Kidney glomerular epithelial cell (primary cell): ENCODE data around the gene FGFBP1.

Experiments used
- DNase-seq: peaks from one replicate; lab custom pipeline; 2025; lab: John Stamatoyannopoulos, UW

FGFBP1 gene

DNA sequence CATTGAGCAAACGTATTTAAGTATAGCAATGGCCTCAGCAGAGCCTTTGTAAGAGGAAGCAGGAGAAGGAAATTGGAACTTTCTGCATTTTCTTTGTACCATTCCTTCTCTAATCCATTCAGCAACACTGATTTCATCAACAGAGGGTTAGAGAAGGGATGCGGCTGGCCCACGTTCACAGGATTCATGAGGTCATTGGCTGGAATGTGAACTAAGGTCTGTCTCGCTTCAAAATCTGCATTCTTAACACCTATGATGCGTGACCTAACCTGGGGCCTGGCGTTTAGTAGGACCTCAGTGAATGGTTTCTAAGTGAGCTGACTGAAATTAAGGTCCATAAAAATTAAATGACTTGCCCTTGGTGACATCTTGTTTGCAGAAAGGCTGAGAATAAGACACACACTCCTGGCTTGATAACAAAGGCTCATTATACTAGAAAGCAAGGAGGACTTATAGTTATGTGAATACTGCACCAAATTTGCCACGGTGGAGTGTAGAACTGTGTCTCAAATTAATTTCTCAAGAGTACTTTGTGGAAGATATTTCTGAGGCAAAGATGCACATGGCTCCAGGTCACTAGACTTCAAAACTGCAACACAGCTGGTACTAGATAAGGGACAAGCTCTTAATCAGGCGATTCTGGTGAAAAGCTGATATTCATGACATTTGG is 25.4 kb downstream of the FGFBP1 start:
- peak; percentile 88 for DNase-seq

DNA sequence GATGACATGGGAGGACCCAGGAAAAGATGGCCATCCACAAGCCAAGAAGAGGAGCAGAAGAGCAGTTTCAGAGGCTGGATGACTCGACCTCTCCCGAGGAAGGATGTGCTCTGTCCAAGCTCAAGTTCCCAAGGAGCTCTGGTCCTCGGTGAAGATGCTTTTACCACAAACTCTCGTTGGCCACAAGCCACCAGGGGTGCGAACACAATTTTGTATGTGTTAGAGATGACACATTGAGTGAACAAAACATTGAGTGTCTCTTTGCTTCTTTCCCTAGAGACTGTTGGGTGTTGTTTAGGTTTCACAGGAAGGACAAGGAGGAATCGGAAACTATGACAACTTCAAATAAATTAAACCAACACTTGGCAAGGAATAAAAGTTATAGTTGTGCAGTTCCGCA is 26.3 kb downstream of the FGFBP1 start:
- peak; percentile 13 for DNase-seq

DNA sequence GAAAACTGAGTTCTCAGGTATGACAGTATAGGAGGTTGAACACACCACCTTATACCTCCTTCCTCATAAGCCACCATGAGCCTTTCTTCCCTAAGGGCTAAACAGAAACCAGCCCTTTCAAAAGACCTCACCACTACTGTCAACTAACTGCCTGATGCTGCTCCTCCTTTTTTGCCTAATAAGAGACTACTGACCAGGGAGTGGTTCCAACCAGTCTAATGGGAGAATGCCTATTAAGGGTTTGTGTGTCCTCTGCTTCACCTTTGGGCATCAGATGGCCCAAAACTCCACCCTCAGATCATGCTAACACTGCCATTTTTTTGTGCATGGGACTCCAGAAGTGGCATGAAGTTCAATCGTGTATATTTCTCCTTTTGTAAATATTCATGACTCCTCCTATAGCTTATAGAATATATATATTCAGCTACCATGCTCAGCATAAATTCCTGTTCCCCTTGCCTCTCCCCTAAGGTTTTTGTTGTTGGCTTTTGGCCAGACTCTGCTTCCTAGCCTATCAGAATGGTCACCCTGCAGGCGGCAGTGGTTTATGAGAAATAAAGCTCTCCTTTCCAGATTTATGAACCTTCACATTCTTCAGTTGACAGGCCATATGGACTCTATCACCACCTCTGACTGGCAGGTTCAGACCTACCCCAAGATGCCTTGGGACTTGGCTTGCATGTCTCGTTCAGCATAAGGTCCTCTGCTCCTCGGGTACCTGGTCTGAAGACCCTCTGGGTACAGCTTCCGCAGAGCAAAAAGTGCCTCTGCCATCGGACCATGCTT is 28.2 kb downstream of the FGFBP1 start:
- DNase-seq: no peak

DNA sequence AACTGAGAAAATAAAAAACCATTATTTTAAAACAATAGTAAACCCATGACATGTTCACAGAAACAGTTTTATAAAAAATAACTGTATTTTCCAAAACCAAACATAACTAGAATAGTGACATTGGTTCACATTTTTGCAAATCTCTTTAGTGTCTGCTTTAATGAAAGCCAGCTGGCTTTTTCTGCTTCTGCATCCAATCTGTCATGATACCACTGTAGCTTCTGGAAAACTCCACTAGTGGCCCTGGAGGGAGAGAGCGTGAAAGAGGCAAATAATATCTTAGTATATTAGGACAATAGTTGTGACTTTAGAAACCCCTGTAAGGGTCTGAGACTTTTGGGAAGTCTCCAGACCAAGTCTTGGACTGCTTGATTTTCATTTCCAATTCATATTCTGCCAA is 31.1 kb downstream of the FGFBP1 start:
- DNase-seq: no peak

DNA sequence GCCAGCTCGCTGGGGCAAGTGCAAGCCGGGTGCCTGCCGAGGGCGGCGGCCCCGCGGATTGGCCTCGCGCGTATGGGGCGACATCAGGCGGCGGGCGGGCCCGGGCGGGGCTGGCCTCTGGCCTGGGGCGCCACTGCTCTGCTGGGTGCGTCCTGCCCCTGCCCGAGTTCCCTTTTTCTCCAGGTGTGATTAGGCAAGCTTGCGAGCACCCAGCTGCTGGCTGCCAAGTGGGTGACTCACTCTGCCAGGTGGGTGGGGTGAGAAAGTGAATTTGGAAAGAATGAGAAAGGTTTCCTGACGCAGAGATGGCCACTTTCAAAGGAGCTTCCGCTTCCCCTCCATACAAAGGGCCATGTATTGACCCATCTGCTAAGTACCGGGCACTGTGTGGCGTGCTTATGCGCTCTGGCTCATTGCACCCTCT is 32.5 kb downstream of the FGFBP1 start:
- peak; percentile 11 for DNase-seq

DNA sequence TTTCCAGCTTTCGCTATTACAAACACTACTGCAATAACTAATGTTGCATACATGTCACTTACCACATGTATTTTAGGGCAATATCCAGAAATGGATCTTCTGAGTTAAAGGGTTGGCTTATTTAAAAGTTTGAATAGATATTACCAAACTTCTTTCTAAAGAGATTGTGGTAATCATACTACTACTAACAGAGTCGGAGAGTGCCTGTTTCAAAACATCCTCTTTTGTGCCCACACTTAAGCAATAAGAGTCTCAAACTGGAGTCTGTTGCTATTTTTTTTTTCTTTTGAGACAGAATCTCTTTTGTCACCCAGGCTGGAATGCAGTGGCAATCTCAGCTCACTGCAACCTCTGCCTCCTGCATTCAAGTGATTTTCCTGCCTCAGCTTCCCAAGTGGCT is 35.8 kb downstream of the FGFBP1 start:
- no peak for DNase-seq

DNA sequence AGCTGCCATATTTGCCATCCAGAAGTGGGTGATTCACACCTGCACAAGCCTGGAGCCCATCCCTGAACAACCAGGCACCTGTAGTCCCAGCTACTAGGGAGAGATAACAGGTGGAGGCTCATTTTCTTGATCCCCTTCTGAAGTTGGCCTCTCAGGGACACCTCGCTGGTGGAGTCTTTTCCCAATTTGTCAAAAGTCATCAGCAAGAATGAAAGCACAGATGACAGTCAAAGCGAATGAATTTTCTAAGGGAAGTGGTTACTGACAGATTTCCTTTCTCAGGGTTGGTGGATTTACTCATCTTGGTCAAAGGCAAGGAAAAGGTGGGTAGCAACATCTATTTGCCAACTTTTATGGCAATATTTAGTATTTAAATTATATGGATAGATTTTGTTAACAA is 36.5 kb downstream of the FGFBP1 start:
- DNase-seq: no peak

DNA sequence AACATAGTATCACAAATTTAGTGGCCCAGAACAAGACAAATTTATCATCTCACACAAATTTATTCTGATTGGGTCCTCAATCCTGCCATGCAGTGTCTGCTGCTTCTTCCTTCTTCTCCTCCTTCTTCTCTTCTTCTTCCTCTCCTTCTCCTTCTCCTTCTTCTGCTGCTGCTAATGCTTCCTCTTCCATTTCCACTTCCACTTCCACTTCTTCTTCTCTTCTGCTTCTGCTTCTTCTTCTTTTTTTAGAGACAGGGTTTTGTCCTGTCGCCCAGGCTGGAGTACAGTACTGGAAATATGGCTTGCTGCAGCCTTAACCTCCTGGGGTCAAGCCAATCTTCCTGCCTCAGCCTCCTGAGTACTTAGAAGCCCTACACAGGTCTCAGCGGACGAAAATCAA is 37.5 kb downstream of the FGFBP1 start:
- DNase-seq: no peak

DNA sequence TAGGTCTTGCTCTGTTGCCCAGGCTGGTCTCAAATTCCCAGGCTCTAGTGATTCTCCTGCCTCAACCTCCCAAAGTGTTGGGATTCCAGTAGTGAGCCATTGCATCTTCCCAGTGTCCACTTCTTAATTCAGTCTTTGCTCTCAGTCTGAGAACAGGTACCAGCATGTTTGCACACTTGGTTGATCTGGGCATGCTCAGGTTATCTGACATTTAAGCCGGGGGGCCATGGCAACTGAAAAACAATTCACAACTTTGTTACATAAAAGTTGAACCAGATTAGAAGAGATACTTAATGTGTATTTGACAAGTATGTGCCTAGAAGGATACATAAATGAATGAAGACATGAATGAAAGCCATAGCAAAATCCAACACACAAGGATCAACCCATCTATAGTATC is 39.0 kb downstream of the FGFBP1 start:
- DNase-seq: no peak

DNA sequence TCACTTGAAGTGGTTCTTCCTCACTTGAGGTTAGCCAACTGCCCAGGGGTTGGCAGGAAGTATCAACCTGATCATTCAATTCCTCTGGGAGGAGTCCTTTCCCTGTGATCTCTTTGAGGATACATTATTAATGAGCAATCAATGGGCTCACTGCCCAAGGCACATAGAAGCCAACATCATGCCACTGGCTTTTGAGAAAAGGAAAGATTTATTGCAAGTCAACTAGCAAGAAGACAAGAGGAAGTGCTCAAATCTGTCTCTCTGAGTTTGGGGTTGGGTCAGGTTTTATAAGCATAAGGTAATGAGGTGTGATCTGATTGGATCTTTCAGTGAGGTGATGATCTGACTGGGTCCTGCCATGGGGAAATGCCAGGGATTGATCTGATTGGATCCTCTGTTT is 39.6 kb downstream of the FGFBP1 start:
- no peak for DNase-seq

DNA sequence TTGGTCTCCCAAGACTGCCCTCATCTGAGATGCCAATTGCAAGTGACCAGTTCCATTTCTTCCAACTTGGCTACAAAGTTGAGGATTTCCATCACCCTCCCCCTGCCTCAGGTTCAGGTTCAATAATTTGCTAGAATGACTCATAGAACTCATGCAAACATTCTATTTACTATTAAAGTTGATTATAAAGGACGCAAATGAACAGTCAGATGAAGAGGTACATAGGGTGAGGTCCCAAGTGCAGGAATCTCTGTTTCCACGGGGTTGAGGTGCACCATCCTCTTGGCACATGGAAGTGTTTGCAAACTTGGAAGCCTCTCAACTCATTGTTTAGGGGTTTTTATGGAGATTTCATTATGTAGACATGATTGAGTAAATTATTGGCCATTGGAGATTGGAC is 41.0 kb downstream of the FGFBP1 start:
- DNase-seq: no peak

DNA sequence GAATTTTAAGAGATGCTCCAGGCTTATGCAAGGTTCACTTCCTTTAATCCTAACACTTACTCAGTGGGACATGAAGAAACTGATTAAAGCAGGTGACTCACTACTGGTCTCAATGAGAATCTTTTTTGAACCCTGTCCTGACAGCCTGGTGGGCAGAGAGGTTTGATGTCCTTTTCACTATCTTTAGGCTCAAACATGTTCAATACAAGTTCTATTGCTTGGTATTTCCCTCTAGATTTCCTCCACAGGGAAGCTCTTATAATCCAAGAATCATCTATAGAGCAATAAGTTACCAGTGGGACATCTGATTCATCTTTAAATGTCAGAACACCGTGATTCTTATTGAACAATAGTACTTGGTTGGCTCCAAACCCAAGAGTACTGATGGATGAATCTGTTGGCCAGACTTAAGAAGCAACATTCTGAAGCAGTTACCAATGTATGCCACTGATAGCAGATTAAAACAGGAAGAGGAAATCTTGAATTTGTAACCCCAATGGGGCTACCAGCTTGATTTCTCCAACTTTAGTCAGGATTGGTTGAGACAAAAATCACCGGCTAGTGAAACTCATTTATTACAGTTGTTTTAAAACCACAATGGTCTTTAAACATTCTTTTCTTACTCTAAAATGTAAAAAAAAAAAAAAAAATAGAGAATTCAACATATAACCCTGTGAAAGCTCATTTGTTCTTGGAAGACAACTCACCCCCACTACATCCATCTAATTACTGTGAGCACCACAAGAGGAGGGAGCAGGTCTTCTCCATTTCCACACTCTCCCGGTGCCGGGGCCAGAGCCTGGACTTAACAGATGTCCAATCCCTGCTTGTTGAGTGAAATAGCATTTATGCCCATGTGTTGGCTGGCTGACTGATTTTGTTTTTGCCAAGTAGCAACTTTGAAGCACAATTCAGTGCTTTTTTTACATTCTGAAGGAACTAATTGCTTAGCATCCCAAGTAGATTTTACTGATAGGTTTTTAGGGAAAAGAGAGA is 43.3 kb downstream of the FGFBP1 start:
- peak; percentile 22 for DNase-seq

DNA sequence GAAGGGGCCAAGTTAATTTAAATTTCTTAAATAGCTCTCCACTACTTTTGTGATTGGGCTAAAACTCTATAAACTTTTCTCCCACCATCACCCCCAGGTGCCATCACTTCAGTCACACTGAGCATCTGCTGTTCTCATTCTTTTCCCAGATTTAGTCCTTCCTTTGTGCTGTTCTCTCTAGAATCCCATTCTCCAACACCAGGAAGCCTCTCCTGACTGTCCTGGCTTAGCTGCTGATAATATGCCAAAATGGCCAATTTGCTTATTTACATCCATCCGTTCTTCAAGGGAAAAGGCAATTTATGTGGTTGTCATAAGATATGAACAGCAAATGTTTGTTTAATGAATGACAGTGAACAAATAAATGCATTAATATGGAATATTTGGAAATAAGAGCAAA is 44.1 kb downstream of the FGFBP1 start:
- DNase-seq: no peak

DNA sequence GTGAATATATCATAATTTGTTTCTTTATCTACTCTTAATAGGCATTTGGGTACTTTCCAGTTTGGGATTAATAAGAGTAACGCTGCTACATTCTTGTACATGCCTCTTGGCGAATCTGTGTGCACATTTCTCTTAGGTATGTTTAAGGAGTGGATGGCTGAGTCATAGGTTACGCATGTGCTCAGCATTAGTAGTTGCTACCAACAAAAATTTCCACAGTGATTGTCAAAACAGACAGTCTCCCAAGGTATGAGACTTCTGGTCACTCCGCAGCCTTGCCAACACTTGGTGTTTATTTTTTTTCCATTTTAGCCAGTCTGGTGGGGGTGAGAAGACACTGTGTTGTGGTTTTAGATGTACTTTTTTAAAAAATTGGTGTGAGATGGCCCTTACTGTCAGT is 44.6 kb downstream of the FGFBP1 start:
- peak; percentile 99 for DNase-seq

DNA sequence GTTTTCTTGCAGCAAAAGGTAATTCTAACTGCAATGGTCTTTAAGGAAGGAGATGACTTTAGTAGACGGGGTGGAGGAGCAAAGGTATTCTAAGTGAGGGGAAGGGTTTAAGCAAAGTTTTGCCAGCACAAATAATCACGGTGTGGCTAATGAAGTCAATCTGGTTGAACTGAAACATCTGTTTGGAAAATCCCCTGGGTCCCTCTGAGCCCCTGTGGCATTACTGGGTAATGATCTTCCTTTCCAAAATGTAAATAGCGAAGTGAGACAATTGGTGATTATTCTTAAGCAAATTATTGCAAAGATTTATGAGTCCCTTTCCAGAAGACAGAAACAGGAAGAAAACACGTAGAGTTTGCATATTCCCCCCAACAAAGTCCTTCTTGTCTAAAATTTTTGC is 47.2 kb downstream of the FGFBP1 start:
- DNase-seq: no peak

DNA sequence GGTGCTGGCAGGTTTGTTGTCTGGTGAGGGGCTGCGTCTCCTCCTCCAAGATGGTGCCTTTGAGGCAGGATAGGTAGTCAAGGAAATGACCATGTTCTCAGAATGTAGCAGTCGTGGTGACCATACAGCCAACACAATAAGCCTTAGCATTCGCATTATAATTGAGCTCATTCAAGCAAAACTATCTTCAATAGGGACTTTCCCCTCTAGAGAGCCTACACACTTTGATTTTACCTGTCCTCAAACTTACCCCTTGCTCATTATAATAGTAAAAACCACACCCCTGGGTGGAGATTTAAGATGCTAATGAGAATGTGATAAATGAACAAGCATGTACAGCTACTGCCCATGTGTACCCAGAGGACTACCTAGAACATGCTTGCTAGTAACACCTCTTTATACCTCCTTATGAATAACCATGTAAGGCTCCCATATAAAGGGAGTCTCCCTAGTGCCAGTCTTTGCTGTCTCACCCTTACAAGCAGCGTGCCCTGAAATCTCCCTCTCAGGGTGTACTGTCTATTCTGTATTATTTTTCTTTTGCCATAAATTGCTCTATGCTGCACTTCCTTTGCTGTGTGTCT is 48.2 kb downstream of the FGFBP1 start:
- no peak for DNase-seq

DNA sequence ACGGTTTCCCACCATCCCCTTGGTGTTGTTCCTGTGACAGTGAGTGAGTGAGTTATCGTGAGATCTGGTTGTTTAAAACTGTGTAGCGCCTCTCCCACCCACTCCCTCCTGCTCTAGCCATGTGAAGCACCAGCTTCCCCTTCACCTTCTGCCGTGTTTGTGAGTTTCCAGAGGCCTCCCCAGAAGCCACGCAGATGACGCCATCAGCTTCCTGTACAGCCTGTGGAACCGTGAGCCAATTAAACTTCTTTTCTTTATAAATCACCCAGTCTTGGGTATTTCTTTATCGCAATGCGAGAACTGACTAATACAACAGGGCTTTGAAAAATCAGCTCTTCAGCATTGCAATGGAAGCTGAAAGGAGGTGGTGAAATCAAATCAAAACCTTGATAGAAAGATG is 50.0 kb downstream of the FGFBP1 start:
- no peak for DNase-seq
